NB4 (cell line): ENCODE results near the gene SYT14.

ENCODE experiments used
- DNase-seq: peaks from one replicate; pipeline ENCODE4 v3.0.0; 2010; ENCODE audit warnings: low read depth
- H3K4me3 ChIP-seq: one replicate; pipeline ENCODE4 v1.5.1; 2011; ENCODE audit warnings: mild to moderate bottlenecking, low read depth, low read length, moderate library complexity
- MYC ChIP-seq: IDR thresholded peaks from 2 replicates; pipeline ENCODE4 v1.6.1; 2011; ENCODE audit warnings: low read depth, low read length
- POLR2A ChIP-seq: IDR thresholded peaks from 2 replicates; pipeline ENCODE4 v1.6.1; 2011; ENCODE audit warnings: mild to moderate bottlenecking; ENCODE audit not compliant: insufficient read length; ENCODE audit errors: extremely low read depth
- TF ChIP-seq, protein P1 (sequence below): IDR thresholded peaks from one replicate; pipeline ENCODE4 v1.5.1; 2012; ENCODE audit warnings: low read depth, low read length
- TF ChIP-seq, protein P2 (sequence below): IDR thresholded peaks from 2 replicates; pipeline ENCODE4 v1.6.1; 2011; ENCODE audit warnings: low read depth, low read length

The SYT14 gene

DNA sequence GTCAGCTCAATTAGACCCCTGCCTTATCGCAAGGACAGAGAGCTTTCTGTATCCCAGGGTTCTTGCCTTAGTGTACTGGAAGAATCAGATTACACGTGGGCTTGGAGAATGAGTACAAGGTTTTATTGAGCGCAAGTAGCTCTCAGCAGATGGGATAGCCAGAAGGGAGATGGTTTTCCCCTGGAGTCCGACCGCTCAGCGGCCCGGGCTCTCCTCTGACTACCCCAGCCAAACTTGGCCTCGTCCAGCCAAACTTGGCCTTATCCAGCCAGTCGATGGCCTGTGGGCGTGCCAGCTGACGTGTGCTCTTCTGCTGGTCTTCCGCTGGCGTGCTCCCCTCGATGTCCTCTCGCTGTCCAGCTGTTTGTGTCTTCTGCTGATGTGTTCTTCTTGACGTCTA lies 136.9 kb downstream of the SYT14 start:
- no peak overlapping the region for H3K4me3 ChIP-seq
- DNase-seq, result no peak
- TF ChIP-seq, protein P1, sequence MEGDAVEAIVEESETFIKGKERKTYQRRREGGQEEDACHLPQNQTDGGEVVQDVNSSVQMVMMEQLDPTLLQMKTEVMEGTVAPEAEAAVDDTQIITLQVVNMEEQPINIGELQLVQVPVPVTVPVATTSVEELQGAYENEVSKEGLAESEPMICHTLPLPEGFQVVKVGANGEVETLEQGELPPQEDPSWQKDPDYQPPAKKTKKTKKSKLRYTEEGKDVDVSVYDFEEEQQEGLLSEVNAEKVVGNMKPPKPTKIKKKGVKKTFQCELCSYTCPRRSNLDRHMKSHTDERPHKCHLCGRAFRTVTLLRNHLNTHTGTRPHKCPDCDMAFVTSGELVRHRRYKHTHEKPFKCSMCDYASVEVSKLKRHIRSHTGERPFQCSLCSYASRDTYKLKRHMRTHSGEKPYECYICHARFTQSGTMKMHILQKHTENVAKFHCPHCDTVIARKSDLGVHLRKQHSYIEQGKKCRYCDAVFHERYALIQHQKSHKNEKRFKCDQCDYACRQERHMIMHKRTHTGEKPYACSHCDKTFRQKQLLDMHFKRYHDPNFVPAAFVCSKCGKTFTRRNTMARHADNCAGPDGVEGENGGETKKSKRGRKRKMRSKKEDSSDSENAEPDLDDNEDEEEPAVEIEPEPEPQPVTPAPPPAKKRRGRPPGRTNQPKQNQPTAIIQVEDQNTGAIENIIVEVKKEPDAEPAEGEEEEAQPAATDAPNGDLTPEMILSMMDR, result no peak
- TF ChIP-seq, protein P2, sequence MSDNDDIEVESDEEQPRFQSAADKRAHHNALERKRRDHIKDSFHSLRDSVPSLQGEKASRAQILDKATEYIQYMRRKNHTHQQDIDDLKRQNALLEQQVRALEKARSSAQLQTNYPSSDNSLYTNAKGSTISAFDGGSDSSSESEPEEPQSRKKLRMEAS, result no peak
- no peak for TF ChIP-seq MYC
- no peak for TF ChIP-seq POLR2A

DNA sequence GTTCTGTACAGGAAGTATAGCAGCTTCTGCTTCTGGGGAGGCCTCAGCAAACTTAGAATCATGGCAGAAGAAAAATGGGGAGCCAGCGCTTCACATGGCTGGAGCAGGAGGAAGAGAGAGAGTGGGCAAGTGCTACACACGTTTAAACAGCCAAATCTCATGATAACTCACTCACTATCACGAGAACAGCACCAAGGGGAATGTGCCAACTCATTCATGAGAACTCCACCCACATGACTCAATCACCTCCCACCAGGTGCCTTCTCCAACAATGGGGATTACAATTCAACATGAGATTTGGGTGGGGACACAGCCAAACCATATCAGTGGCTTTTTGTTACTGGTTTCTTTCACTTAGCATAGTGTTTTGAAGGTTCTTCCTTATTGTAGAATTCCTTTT lies 138.6 kb downstream of the SYT14 start:
- no peak for DNase-seq
- no peak overlapping the region for H3K4me3 ChIP-seq
- TF ChIP-seq, protein P1, result no peak
- TF ChIP-seq POLR2A (no peak), MYC (no peak)
- TF ChIP-seq, protein P2, result no peak

DNA sequence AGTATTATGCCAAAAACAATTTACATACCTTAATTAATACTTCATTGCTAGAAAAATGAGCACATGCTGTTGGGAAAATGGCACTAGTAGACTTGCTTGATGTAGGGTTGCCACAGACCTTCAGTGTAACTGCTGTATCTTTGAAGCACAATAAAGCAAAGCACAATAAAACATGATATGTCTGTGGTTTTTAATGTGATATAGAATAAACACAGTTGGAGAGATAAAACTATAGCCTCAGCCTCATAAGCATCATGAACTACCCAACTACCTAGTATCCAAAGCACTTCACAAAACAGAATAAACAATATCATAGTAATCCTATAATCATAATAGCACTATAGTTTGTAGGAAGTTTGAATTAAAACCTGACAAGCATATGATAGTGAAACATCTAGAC lies 143.5 kb downstream of the SYT14 start:
- H3K4me3 ChIP-seq, result no peak overlapping the region
- no peak for DNase-seq
- TF ChIP-seq, protein P1, result no peak
- TF ChIP-seq, protein P2, result no peak
- TF ChIP-seq MYC (no peak), POLR2A (no peak)

DNA sequence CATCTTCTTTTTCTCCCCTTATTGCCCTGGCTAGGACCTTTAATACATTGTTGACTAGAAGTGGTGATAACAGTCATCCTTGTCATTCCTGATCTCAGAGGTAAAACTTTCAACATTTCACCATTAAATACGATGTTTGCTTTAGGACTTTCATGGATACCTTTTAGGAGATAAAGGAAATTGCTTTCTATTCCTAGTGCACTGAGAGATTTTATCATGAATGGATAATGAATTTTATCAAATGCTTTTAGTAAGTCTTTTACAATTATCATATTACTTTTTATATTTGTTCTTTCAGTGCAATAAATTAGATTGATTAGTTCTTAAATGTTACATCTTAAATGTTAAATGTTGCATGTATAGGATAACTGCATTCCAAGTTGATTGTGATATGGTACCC lies 147.3 kb downstream of the SYT14 start:
- no peak for DNase-seq
- no peak overlapping the region for H3K4me3 ChIP-seq
- TF ChIP-seq, protein P2, result no peak
- TF ChIP-seq, protein P1, result no peak
- TF ChIP-seq MYC (no peak), POLR2A (no peak)

DNA sequence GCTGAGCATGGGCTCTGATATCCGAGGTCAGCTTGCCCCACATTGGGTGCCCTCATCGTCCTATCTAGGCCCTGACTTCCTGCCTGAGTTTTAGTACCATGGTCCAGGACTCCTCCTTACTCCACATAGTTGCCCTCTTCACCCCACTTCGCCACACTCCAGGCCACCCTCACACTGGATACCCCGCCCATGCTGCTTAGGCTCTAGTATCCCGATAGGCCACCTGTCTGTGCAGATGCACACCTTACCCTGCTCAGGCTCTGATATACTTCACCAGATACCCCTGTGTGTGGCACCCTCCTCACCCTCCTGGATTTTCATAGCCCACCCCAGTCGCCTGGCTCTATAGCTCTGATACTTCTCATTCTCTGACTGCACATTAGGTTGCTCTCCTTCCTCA lies 149.0 kb downstream of the SYT14 start:
- no peak overlapping the region for H3K4me3 ChIP-seq
- TF ChIP-seq, protein P2, result no peak
- TF ChIP-seq, protein P1, result no peak
- TF ChIP-seq MYC (no peak), POLR2A (no peak)
- no peak for DNase-seq

DNA sequence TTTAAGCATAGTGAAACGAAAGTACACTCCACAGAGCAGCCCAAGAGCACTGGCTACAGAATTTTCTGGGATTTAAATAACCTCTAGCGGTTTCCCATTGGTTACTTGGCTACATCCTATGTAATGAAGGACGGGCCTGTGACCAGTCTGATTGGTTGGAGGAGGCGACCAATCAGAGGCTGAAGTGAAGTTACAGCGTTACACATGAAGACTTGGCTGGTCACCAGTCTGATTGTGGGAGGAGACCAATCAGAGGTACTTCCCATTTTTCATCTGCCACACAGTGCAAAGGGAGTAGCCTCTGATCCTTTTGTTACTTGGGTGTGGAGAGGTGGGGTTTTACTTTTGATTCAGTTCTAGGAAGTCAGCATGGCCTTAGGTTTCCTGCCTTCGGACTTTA lies 151.8 kb downstream of the SYT14 start:
- no peak overlapping the region for H3K4me3 ChIP-seq
- peak; percentile 48 for DNase-seq

More for the DNA sequence above, 151.8 kb downstream of the SYT14 start:
- TF ChIP-seq, protein P1, result no peak
- TF ChIP-seq POLR2A (no peak), MYC (no peak)
- TF ChIP-seq, protein P2, result no peak
